GM21576 (cell line): ENCODE data around the gene TTLL4.

Experiments
- ATAC-seq: cut with Tn5 transposase; IDR thresholded peaks from one replicate; pipeline ENCODE4 v1.9.1; 2021; ENCODE audit warnings: mild to moderate bottlenecking, moderate library complexity; ENCODE audit not compliant: unreplicated experiment

TTLL4 gene

GRCh38 chr2:218716070-218716469 lies 5.4 kb downstream of the TTLL4 start:
- no peak for ATAC-seq

- no peak for ATAC-seq
Measured at GRCh38 chr2:218717262-218717661, 6.6 kb downstream of the TTLL4 start.

- ATAC-seq: no peak
Measured at GRCh38 chr2:218718058-218718457, 7.4 kb downstream of the TTLL4 start.

GRCh38 chr2:218719457-218719856 lies 8.8 kb downstream of the TTLL4 start:
- no peak for ATAC-seq

GRCh38 chr2:218720048-218721041 lies 9.7 kb downstream of the TTLL4 start:
- ATAC-seq: no peak

GRCh38 chr2:218721488-218721887 lies 10.9 kb downstream of the TTLL4 start:
- ATAC-seq: no peak

- ATAC-seq: no peak
Measured at GRCh38 chr2:218721934-218722333, 11.3 kb downstream of the TTLL4 start.

GRCh38 chr2:218722419-218722818 lies 11.8 kb downstream of the TTLL4 start:
- no peak for ATAC-seq

GRCh38 chr2:218722876-218723785 lies 12.5 kb downstream of the TTLL4 start:
- no peak for ATAC-seq

GRCh38 chr2:218726004-218726574 lies 15.5 kb downstream of the TTLL4 start:
- no peak for ATAC-seq

- ATAC-seq: no peak
Measured at GRCh38 chr2:218727502-218728165, 17.0 kb downstream of the TTLL4 start.

- no peak for ATAC-seq
Measured at GRCh38 chr2:218729640-218730039, 19.0 kb downstream of the TTLL4 start.

- ATAC-seq: no peak
Measured at GRCh38 chr2:218732052-218732760, 21.6 kb downstream of the TTLL4 start.

- ATAC-seq: no peak
Measured at GRCh38 chr2:218732761-218733158, 22.1 kb downstream of the TTLL4 start.

GRCh38 chr2:218733171-218734021 lies 22.8 kb downstream of the TTLL4 start:
- ATAC-seq: no peak

GRCh38 chr2:218734190-218734975 lies 23.7 kb downstream of the TTLL4 start:
- no peak for ATAC-seq

- no peak for ATAC-seq
Measured at GRCh38 chr2:218736531-218736930, 25.9 kb downstream of the TTLL4 start.

- no peak for ATAC-seq
Measured at GRCh38 chr2:218743068-218743467, 32.4 kb downstream of the TTLL4 start.
